CD8-positive, alpha-beta memory T cell (primary cell): ENCODE results near the gene CADM1. TPM values are rescaled to one million over a fixed set of nuclear protein-coding genes. Genes with fewer than 3 reads are reported as not detected.

Experiments
- CTCF ChIA-PET: fragments of 350-600 bp; sonication (Branson Sonifier 250); formaldehyde crosslinking; loops from one replicate; lab custom pipeline; 2021; ENCODE audit warnings: antibody characterized with exemption; lab: Charles Lee
- POLR2A ChIA-PET: fragments of 350-600 bp; sonication (Branson Sonifier 250); formaldehyde crosslinking; loops from one replicate; lab custom pipeline; 2021; ENCODE audit warnings: antibody characterized with exemption; lab: Charles Lee
- DNase-seq, 5 donors: peaks; one replicate each; pipeline versions ENCODE4 v3.0.0 to v3.0.0-alpha.2; 2020 to 2022; ENCODE audit warnings: mixed read lengths in 1 of 5
- H3K27ac ChIP-seq: one replicate; pipeline ENCODE4 v1.7.0; 2013; ENCODE audit warnings: low read depth, mild to moderate bottlenecking, low read length, moderate library complexity
- H3K27me3 ChIP-seq: 2 replicates; pipeline ENCODE4 v1.7.0; 2013; ENCODE audit warnings: low read length, mild to moderate bottlenecking; ENCODE audit not compliant: insufficient read depth, poor library complexity, severe bottlenecking
- H3K36me3 ChIP-seq: 2 replicates; pipeline ENCODE4 v1.7.0; 2013; ENCODE audit warnings: mild to moderate bottlenecking, low read length, moderate library complexity; ENCODE audit not compliant: insufficient read depth
- H3K4me1 ChIP-seq: 2 replicates; pipeline ENCODE4 v1.7.0; 2013; ENCODE audit warnings: mild to moderate bottlenecking, low read length, moderate library complexity; ENCODE audit not compliant: insufficient read depth
- H3K4me3 ChIP-seq: 2 replicates; pipeline ENCODE4 v1.7.0; 2013; ENCODE audit warnings: mild to moderate bottlenecking, low read length
- H3K9me3 ChIP-seq: 2 replicates; pipeline ENCODE4 v1.7.0; 2013; ENCODE audit warnings: mild to moderate bottlenecking, low read length
- H3K27ac Mint-ChIP-seq, 8 donors: one replicate each; pipeline ENCODE4 v1.8.0; 2020 to 2021; ENCODE audit warnings: mixed read lengths in 8 of 8, mild to moderate bottlenecking in 6 of 8, inconsistent platforms in 3 of 8, moderate library complexity in 3 of 8
- H3K27me3 Mint-ChIP-seq, 2 donors: one replicate each; pipeline ENCODE4 v1.8.0; 2020 to 2021; ENCODE audit warnings: mixed read lengths in 2 of 2, mild to moderate bottlenecking in 1 of 2, moderate library complexity in 1 of 2
- H3K36me3 Mint-ChIP-seq, 3 donors: one replicate each; pipeline ENCODE4 v1.8.0; 2020 to 2021; ENCODE audit warnings: mixed read lengths in 3 of 3, inconsistent platforms in 1 of 3, mild to moderate bottlenecking in 1 of 3
- H3K4me1 Mint-ChIP-seq, 3 donors: one replicate each; pipeline ENCODE4 v1.8.0; 2020 to 2021; ENCODE audit warnings: mixed read lengths in 3 of 3, inconsistent platforms in 1 of 3, mild to moderate bottlenecking in 1 of 3
- H3K4me3 Mint-ChIP-seq, 7 donors: one replicate each; pipeline ENCODE4 v1.8.0; 2020 to 2021; ENCODE audit warnings: mixed read lengths in 7 of 7, mild to moderate bottlenecking in 6 of 7, moderate library complexity in 4 of 7, inconsistent platforms in 2 of 7
- H3K9me3 Mint-ChIP-seq, 5 donors: one replicate each; pipeline ENCODE4 v1.8.0; 2020 to 2022; ENCODE audit warnings: mixed read lengths in 5 of 5, mild to moderate bottlenecking in 3 of 5, moderate library complexity in 2 of 5, inconsistent platforms in 1 of 5
- polyA plus RNA-seq: library from polyadenylated mRNA; unstranded; fragments of 300-500 nt; fragmentation: Illumina TruSeq; gene quantifications from one replicate; pipeline ENCODE4 v1.2.3, GENCODE V29; 2021
- total RNA-seq, 2 experiments: library from RNA; stranded (reverse); gene quantifications; one replicate each; pipeline ENCODE4 v1.2.3, GENCODE V29; 2021

Gene CADM1
- total and polyA plus RNA-seq, 3 experiments from 2014 or later, result 0.90 to 2.7 (median 1.1) TPM

DNA sequence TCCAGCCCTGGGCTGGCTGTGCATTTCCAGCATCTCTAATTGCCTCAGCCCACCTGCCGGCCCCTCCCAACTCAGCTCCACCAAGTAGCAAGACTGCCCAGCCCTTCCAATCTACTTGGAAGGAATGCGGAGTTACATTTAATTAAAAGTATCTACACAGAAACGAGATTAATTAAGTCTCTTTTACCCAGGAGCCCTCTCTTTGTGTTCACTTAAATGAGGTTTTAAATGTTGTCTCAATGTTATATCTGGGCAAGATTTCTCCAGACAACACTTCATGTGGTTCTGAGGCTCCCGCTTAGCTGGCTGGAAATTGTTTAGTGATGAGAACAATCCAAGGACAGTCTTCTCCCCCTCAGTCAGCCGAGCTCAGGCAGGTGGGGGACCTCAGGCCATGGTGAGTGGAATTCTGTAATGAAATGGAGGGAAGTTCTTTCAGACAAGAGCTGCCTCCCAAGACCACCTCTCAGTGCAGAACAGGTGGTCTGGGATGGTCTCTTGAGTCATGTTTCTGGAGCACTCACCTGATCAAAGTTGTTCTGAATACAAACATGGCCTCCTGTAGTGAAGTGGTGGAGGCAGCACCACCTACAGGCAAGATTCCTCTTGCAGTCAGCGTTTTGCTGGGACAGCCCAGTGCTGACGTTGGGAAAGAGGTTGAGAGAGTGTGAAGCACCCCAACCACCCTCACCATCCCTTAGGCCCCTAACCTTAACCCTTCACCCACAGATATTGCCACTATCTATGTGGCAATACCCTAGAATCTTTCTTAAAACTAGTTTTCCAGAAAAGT lies 371.6 kb downstream of the CADM1 start:
- no peaks in the 10 kb centered on the region for H3K4me1 ChIP-seq
- DNase-seq, result no peak
- Mint-ChIP-seq H3K4me1 (no peaks in the 10 kb centered on the region), H3K27me3 (peaks cover 3 to 6% of the 10 kb centered on the region in 2 donors), H3K27ac (no peak overlapping the region), H3K36me3 (no peaks in the 10 kb centered on the region), H3K9me3 (peaks cover 0 to 2% (median 0%) of the 10 kb centered on the region in 5 donors), H3K4me3 (no peak overlapping the region)
- POLR2A ChIA-PET, result no interaction called here
- no peaks in the 10 kb centered on the region for H3K36me3 ChIP-seq
- CTCF ChIA-PET, result no interaction called here
- no peaks in the 10 kb centered on the region for H3K27me3 ChIP-seq
- H3K4me3 ChIP-seq, result no peak overlapping the region
- H3K27ac ChIP-seq, result no peak overlapping the region
- no peaks in the 10 kb centered on the region for H3K9me3 ChIP-seq

DNA sequence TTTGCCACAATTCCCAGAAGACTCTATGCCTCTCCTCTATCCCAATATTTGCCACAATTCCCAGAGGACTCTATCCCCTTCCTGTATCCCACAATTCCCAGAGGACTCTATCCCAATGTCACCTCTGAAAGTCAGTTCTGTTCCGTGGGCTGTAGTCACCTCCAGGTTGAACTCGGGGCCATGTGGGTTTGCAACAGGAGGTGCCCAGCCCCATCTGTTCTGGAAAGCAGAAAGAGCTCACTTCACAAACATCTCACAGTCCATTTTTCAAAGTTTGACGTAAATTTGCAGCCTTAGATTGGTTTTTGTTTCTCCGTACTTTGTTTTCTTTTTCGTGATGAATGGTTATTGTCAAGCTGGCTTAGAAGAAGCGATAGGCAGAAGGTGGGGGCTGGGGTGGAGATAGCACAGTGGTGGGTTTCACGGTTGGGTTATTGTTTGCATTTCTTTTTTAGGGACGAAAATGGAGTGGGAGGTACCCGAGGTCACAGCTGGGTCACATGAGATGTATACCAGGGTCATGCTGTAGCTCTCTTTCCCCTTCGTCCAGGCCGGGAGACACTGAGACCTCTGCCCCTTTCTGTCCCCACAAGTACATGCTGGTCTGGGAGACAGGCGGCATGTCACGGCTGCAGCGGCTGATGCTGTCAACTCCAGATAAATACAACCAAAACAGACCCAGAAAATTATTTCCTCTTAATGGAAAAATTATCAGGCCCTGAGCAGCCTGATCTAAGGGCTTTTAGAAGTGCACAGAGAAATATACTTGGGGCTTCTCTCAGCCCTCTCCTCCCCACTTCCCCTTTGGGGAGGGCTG lies 374.5 kb downstream of the CADM1 start:
- Mint-ChIP-seq H3K27me3 (peaks cover 2 to 7% of the 10 kb centered on the region in 2 donors), H3K9me3 (peaks cover 0 to 2% (median 0%) of the 10 kb centered on the region in 5 donors), H3K4me1 (no peaks in the 10 kb centered on the region), H3K27ac (no peak overlapping the region), H3K36me3 (no peaks in the 10 kb centered on the region), H3K4me3 (no peak overlapping the region)
- no peaks in the 10 kb centered on the region for H3K27me3 ChIP-seq
- no peaks in the 10 kb centered on the region for H3K36me3 ChIP-seq
- DNase-seq, result no peak
- no peak overlapping the region for H3K4me3 ChIP-seq
- POLR2A ChIA-PET, result no interaction called here
- CTCF ChIA-PET, result no interaction called here
- no peak overlapping the region for H3K27ac ChIP-seq
- H3K9me3 ChIP-seq, result no peaks in the 10 kb centered on the region
- no peaks in the 10 kb centered on the region for H3K4me1 ChIP-seq

DNA sequence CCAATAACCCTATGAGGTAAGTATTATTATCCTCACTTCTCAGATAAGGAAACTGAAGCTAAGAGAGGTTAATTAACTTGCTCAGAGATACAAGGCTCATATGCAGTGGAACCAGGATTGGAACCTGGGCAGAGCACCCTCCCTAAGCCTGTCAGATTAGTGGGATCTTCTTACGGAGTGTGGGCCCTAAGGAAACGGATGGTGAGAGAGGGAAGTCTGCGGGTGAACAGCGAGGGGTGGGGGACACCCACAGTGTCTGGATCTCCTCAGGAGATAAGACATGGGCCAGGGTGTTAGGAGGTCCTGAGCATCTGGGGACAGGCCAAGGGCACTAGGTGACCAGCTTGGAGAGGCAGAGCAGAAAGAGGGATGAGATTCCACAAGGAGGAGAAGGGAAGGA lies 376.0 kb downstream of the CADM1 start:
- no peak for DNase-seq
- Mint-ChIP-seq H3K4me3 (no peak overlapping the region), H3K9me3 (peaks cover 0 to 2% (median 0%) of the 10 kb centered on the region in 5 donors), H3K27me3 (peaks cover 0 to 7% of the 10 kb centered on the region in 2 donors), H3K27ac (no peak overlapping the region), H3K4me1 (no peaks in the 10 kb centered on the region), H3K36me3 (no peaks in the 10 kb centered on the region)
- no peaks in the 10 kb centered on the region for H3K9me3 ChIP-seq
- no peaks in the 10 kb centered on the region for H3K27me3 ChIP-seq
- H3K27ac ChIP-seq, result no peak overlapping the region
- no peak overlapping the region for H3K4me3 ChIP-seq
- ChIA-PET POLR2A (no interaction called here), CTCF (no interaction called here)
- H3K36me3 ChIP-seq, result no peaks in the 10 kb centered on the region
- no peaks in the 10 kb centered on the region for H3K4me1 ChIP-seq

DNA sequence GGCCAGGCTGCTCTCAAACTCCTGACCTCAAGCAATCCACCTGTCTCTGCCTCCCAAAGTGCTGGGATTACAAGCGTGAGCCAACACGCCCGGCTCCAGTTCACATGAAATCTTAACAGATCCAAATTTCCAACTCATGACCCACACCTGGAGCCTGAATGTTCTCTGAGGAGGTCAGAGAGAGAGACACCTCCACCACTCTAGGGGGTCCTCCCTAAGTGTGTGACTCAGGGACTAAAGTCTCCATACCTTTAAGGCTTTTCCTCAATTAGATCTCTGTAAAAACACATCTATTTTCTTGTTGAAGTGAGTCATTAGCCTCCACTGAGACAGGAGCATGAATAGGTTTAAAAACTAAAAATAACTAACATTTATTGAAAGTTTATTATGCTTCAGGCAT lies 376.4 kb downstream of the CADM1 start:
- CTCF ChIA-PET, result no interaction called here

DNA sequence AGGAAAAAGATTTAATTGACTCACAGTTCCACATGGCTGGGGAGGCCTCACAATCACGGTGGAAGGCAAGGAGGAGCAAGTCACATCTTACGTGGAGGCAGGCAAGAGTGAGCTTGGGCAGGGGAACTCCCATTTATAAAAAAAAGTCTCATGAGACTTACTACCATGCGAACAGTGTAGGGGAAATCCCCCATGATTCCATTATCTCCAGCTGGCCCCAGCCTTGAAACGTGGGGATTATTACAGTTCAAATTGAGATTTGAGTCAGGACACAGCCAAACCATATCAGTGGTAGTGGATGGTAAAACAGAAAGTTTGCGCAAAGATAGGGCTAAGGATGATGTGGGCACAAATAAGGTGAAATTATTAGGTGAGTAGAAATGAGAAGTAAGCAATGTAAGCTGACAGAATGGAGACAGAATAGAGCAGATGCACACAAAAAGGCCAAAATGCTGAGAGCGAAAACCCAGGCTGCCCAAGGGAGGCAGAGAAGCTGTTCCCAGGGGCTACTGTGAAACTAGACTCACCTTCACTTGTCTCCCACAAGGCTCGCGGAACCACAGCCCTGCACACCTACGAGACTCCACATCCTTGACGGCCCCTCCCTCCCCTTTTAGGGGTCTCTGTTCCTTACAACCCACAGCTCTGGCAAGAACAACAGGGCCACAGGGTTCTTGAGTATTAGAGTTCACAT lies 377.6 kb downstream of the CADM1 start:
- H3K27me3 ChIP-seq, result no peaks in the 10 kb centered on the region
- no peaks in the 10 kb centered on the region for H3K4me1 Mint-ChIP-seq
- no peak overlapping the region for H3K4me3 ChIP-seq
- H3K27ac Mint-ChIP-seq, result no peak overlapping the region
- no peaks in the 10 kb centered on the region for H3K36me3 Mint-ChIP-seq
- no peak overlapping the region for H3K27ac ChIP-seq
- POLR2A ChIA-PET, result no interaction called here
- CTCF ChIA-PET, result no interaction called here
- no peaks in the 10 kb centered on the region for H3K4me1 ChIP-seq
- DNase-seq, result no peak
- H3K27me3 Mint-ChIP-seq, result peaks cover 0 to 7% of the 10 kb centered on the region in 2 donors
- no peaks in the 10 kb centered on the region for H3K9me3 ChIP-seq
- H3K9me3 Mint-ChIP-seq, result peaks cover 0 to 2% (median 0%) of the 10 kb centered on the region in 5 donors
- no peak overlapping the region for H3K4me3 Mint-ChIP-seq
- H3K36me3 ChIP-seq, result no peaks in the 10 kb centered on the region

More for the DNA sequence above, 376.4 kb downstream of the CADM1 start:
- Histone ChIP-seq H3K4me1 (no peaks in the 10 kb centered on the region), H3K27ac (no peak overlapping the region), H3K27me3 (no peaks in the 10 kb centered on the region), H3K4me3 (no peak overlapping the region), H3K9me3 (no peaks in the 10 kb centered on the region), H3K36me3 (no peaks in the 10 kb centered on the region)
- Mint-ChIP-seq H3K9me3 (peaks cover 0 to 2% (median 0%) of the 10 kb centered on the region in 5 donors), H3K27me3 (peaks cover 0 to 7% of the 10 kb centered on the region in 2 donors), H3K27ac (no peak overlapping the region), H3K4me1 (no peaks in the 10 kb centered on the region), H3K4me3 (no peak overlapping the region), H3K36me3 (no peaks in the 10 kb centered on the region)
- no peak for DNase-seq
- POLR2A ChIA-PET, result no interaction called here

DNA sequence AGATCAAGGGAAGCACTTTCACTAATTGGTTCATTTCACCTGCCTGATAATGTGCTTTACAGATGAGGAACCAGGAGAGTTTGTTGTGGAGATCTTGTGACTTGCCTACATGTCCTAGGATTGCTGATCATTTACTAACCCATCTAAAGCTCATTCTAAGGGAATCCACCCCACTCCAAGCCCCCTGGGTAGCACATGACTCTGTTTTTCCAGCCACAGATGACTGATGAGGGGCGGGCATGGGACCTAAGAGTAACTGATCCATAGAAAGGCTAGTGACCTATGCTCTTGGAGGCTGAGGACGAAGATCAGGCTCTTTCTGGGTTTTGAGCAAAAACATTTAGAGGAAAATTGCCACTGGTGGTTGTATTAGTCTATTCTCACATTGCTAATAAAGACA lies 378.1 kb downstream of the CADM1 start:
- H3K27me3 ChIP-seq, result no peaks in the 10 kb centered on the region
- H3K4me3 ChIP-seq, result no peak overlapping the region
- no peaks in the 10 kb centered on the region for H3K9me3 ChIP-seq
- H3K9me3 Mint-ChIP-seq, result peaks cover 0 to 2% (median 0%) of the 10 kb centered on the region in 5 donors
- no peaks in the 10 kb centered on the region for H3K36me3 ChIP-seq
- H3K36me3 Mint-ChIP-seq, result no peaks in the 10 kb centered on the region
- H3K27ac Mint-ChIP-seq, result no peak overlapping the region
- ChIA-PET POLR2A (no interaction called here), CTCF (no interaction called here)
- H3K4me1 ChIP-seq, result no peaks in the 10 kb centered on the region
- H3K4me1 Mint-ChIP-seq, result no peaks in the 10 kb centered on the region
- peaks cover 0 to 7% of the 10 kb centered on the region in 2 donors for H3K27me3 Mint-ChIP-seq
- no peak overlapping the region for H3K4me3 Mint-ChIP-seq
- no peak for DNase-seq
- H3K27ac ChIP-seq, result no peak overlapping the region

DNA sequence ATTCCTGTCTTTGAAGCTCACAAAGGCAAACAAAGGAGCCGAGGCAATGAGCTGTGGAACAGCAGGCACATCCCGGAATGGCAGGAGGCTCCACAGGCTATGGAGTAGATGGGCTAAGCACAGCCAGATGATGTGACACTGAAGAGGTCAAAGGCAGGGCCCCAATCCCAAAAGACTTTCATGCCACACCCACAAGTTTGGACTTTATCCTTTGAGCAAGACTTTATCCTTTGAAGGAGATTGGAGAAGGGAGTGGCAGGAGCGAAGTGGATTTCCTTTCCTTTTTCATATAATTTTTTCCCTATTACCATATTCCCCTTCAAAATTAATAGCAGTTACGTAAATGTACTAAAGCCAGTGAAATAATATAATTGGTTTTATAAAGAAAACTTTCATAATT lies 379.4 kb downstream of the CADM1 start:
- no peak for DNase-seq
- peaks cover 0 to 2% (median 0%) of the 10 kb centered on the region in 5 donors for H3K9me3 Mint-ChIP-seq
- ChIA-PET POLR2A (no interaction called here), CTCF (no interaction called here)
- Histone ChIP-seq H3K4me1 (no peaks in the 10 kb centered on the region), H3K27ac (no peak overlapping the region), H3K36me3 (no peaks in the 10 kb centered on the region), H3K4me3 (no peak overlapping the region), H3K9me3 (no peaks in the 10 kb centered on the region), H3K27me3 (no peaks in the 10 kb centered on the region)
- H3K27me3 Mint-ChIP-seq, result peaks cover 0 to 5% of the 10 kb centered on the region in 2 donors
- H3K27ac Mint-ChIP-seq, result no peak overlapping the region
- no peaks in the 10 kb centered on the region for H3K4me1 Mint-ChIP-seq
- no peak overlapping the region for H3K4me3 Mint-ChIP-seq
- H3K36me3 Mint-ChIP-seq, result no peaks in the 10 kb centered on the region

DNA sequence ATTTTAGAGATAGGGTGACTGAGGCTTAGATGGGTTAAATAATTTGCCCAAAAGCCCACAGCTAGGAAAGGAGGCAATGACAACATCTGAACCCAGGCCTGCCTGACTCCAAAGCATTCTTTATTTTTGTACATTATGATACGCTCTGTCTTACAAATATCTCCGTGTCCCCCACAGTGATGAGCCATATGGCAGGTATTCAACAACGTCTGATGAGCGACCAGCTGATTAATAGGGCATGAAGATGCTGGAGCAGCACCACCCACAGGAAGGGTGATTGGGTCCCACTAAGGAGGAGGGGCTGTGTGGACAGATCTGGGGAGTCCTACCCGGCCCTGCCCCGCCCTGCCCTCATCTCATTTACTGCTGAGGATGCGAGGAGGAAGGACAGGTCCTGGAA lies 380.6 kb downstream of the CADM1 start:
- H3K27me3 Mint-ChIP-seq, result peaks cover 0 to 2% of the 10 kb centered on the region in 2 donors
- no peak overlapping the region for H3K27ac Mint-ChIP-seq
- DNase-seq, result no peak
- H3K9me3 Mint-ChIP-seq, result no peaks in the 10 kb centered on the region
- ChIA-PET POLR2A (no interaction called here), CTCF (no interaction called here)
- H3K36me3 ChIP-seq, result no peaks in the 10 kb centered on the region
- H3K36me3 Mint-ChIP-seq, result no peaks in the 10 kb centered on the region
- H3K27ac ChIP-seq, result no peak overlapping the region
- H3K4me3 ChIP-seq, result no peak overlapping the region
- no peaks in the 10 kb centered on the region for H3K4me1 ChIP-seq
- H3K9me3 ChIP-seq, result no peaks in the 10 kb centered on the region
- no peaks in the 10 kb centered on the region for H3K27me3 ChIP-seq
- H3K4me1 Mint-ChIP-seq, result no peaks in the 10 kb centered on the region
- H3K4me3 Mint-ChIP-seq, result no peak overlapping the region
